NCI-H345 treated with DMSO at 0.1 percent for 48 hours (cell line): ENCODE measurements around the gene HNRNPM.

Experiments used
- DNase-seq: peaks from one replicate; lab custom pipeline; 2025; ENCODE audit not compliant: unreplicated experiment; lab: John Stamatoyannopoulos, UW

HNRNPM gene

DNA sequence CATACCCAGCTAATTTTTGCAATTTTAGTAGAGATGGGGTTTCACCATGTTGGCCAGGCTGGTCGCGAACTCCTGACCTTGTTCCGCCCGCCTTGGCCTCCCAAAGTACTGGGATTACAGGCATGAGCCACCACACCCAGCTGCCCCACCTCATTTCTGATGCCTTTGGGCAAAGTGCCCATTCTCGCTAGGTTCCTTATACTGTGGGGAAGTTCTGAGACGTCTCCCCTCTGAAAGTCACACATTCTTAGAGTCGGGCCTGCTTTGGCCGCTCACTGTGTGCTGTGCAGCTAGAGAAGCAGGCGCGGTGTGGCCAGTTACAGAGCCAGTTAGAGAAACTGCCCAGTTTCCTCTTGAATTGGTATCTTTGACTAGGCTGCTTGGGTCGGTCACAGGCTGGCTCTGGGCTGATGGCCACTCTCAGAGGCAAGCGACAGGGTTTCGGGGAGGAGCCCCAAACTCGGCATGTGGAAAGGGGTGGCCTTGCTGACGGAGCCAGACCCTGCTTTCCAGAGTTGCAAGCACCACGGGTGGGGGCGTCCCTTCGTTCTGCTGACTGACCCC is 39.6 kb downstream of the HNRNPM start:
- DNase-seq, result no peak

DNA sequence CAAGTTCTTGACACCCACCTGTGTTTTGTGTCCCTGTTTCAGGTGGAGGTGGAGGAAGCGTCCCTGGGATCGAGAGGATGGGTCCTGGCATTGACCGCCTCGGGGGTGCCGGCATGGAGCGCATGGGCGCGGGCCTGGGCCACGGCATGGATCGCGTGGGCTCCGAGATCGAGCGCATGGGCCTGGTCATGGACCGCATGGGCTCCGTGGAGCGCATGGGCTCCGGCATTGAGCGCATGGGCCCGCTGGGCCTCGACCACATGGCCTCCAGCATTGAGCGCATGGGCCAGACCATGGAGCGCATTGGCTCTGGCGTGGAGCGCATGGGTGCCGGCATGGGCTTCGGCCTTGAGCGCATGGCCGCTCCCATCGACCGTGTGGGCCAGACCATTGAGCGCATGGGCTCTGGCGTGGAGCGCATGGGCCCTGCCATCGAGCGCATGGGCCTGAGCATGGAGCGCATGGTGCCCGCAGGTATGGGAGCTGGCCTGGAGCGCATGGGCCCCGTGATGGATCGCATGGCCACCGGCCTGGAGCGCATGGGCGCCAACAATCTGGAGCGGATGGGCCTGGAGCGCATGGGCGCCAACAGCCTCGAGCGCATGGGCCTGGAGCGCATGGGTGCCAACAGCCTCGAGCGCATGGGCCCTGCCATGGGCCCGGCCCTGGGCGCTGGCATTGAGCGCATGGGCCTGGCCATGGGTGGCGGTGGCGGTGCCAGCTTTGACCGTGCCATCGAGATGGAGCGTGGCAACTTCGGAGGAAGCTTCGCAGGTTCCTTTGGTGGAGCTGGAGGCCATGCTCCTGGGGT is 41.0 kb downstream of the HNRNPM start:
- no peak for DNase-seq

DNA sequence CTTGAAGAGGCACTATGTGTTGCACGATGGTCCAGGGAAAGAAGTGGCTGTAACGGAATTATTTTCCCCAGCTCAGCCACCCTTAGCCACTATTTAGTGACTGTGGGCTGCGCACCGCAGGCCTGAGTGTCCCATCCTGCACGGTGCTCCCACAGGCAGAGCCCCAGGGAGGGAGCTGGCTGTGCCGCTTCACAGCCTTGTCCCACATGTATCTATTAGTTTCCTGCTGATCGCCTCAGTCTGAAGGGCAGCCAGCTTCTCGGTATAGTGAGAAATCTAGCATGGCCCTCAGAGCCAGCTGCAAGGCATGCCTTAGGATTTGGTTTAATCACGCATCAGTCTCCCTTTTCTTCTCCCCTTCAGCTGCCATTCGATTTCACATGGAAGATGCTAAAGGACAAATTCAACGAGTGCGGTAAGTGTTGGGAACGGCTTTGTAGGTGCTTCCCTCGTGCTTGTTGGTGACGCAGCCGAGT is 41.9 kb downstream of the HNRNPM start:
- DNase-seq, result no peak

DNA sequence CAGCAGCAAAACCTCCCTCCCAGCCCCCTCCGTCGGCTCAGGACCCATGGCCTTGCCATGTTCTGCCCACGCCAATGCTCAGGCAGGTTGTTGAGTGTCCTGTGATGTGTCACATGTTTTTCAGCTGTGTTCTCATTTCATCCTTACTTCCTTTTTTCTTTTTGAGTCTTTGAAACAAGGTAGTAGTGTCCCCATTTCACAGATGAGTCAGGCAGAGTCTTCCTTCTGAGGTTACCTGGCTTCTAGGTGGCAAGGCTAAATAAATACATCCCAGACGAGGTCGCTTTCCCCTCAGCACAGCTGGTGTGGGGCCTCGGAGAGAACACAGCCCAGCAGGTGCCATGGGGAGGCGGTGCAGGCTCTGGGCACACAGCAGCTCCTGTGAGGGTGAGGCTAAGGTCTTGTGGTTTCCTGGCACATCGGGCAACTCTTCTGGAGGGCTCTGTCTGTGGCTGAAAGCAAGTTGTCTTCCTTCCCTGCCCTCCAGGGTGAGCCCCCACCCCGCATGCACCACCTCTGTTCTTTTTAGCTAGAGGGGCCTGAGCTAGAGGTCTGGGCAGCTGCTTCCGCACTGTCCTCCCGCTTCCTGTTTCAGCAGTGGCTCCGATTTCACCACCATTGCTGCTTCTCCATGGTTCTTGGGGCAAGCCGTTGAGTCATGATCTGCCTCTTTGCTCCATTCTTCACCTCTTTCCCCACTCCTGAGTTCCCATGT is 42.5 kb downstream of the HNRNPM start:
- no peak for DNase-seq

DNA sequence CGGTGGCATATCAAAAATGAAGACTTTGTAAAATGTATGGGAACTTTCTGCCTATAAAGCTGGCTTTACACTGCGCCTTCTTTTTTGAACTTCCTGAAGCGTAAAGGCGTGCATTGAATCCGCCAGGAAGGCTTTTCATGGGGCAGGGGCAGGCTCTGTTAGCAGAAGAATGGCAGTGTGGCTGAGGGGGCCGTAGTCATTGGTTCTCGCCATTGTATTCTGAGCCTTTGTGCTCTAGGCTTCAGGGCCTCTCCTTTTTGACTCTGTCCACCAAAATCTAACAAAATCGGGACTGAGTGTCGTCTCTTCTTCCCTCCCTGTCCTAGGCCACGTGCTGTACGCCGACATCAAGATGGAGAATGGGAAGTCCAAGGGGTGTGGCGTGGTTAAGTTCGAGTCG is 43.6 kb downstream of the HNRNPM start:
- DNase-seq, result no peak

DNA sequence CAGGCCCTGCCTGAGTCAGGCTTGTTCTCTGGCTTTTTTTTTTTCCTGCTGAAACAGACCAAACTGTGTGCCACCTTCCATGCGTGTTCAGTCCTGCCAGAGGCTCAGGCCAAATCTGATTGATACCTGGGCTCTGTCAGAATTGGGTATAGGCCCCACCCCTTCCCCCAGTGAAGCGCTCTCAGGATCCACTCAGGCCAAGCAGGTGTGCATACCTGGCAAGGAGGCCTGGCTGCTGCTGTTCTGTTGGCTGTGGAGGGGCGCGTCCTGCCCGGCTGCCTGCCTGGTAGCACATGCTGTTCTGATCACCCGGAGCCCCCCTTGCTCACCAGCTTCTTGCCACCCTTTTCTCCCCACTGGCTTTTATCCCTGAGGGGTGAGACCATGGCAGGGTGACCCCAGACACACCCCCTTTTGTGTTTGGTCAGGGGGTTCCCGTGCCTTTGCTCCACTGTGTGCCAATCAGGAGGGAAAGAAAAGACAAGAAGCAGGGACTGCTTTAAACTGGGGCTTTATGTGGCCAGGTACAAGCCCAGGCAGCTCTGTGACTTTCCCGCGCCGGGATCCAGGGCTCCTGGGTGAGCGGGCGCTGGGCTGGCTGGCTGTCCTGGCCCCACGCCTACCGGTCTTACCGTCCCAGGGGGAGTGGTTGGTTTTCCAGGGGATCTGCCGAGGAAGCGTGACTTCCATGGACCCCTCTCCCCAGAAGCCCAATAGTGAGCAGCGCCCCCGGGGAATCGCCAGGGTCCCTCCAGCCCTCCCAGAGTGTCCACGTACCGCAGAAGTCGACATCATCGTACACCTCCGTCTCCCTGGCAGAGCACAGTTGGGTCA is 45.0 kb downstream of the HNRNPM start:
- DNase-seq, result no peak

DNA sequence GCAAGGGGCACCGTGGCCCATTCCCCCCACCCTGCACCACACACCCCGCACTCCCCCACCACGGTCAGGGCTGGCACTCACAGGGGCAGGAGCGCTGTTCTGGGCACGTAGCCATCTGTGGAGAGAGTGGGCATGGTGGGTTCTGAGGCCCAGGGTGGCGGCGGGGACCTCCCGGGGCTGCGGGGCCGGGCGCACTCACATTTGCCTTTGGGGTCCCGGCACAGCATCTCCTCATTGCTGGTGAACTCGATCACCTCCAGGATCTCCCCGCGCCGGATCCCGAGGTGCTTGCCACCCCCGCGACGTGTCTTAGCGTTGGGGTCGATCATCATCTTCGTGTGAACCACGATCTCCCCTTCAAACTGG is 45.6 kb downstream of the HNRNPM start:
- DNase-seq, result no peak

DNA sequence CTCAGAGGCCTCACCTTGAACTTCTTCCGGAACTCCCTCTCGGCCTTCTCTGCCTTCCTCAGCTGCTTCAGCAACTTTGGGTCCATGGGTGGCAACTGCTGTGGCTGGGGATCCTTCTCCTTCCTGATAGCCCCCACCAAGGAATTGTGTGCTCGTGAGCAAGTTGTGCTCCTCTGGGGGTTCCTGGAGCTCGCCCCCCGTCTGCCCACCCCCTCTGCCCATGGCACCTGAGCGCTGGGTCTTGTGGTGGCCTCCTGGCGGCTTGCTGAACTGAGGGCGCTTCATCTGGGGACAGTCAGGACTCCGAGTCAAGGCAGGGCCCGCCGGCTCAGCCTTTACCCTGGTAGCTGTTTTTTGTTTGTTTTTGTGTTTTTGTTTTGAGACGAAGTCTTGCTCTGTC is 46.1 kb downstream of the HNRNPM start:
- no peak for DNase-seq

DNA sequence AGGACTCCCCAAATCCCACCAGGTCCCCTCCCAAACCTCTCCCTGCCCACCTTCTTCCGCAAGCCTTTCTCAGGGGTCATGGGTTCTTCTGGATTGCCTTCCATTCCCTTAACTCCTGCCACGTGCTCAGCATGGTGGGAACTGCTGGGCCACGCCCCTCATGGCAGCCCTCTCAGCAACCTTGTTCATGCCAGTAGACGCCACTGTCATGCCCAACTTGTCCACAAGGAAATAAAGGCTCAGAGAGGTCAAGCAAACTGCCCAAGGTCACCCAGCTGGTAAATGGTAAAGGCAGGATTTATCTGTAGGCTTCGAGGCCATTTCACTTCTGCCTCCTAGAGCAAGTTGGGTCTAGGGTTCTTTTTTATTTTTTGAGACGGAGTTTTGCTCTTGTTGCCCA is 46.8 kb downstream of the HNRNPM start:
- no peak for DNase-seq

DNA sequence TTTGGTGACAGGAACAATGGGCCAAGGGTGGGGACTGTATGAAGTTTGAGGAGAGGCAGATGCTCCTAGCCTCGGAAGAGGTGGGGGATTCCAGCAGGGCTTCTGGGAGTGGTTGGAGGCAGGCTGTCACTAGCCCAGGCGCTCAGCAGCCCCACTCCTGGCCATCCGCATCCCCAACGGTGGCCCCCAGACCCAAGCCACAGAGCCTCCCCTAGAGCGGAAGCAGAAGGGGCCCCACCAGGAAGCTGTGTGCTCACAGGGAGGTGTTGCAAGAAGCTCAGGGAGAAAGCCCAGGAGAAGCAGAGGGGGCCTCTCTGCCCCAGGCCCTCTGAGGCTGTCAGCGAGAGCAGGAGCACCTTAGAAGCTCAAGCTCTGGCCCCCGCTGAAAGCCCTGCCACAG is 49.4 kb downstream of the HNRNPM start:
- no peak for DNase-seq

DNA sequence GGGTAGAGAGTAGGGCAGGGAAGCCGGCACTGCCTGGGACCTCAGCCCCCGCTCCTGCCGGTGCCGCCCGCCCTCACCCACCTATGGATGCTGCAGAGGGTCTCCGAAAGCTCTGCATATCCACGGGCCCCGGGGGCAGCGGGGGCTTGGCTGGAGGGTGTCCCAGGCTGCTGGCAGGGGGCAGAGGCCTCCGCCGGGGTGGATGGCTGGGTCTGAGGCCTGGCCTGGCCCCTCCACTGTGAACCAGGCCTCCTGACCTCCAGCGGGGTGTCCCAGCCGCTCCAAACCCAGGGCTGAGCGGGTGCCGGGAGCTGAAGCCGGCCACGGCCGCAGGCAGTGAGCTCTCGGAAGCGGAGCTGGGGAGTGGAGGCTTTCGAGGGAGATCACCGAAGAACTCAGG is 53.5 kb downstream of the HNRNPM start:
- no peak for DNase-seq

DNA sequence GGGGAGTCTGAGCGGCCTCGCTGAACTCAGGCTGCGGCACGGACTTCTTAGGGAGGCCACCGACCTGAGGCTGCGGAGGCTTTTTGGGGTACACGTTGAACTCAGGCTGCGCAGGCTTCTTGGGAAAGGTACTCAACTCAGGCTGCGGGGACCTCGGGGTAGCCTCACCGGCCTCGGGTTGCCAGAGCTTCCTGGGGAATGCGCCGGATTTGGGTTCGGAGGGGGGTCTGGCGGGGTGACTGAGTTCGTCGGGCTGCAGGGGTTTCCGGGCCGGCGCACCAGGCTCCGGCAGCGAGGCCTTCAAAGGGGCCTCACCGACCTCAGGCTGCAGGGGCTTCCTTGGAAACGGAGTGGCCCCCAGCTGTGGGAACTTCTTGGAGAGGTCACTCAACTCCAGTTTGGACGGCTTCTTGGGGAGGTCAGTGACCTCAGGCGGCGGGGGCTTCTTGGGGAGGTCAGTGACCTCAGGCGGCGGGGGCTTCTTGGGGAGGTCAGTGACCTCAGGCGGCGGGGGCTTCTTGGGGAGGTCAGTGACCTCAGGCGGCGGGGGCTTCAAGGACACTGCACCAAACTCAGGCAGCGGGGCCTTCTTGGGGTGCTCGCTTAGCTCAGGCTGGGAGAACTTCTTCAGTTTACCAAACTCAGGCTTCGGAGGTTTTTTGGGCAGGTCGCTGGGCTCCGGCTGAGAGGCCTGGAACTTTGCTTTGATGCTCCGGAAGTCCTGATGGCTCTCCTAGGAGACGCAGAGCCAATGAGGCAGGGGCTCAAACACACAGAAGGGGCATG is 54.5 kb downstream of the HNRNPM start:
- DNase-seq, result no peak

DNA sequence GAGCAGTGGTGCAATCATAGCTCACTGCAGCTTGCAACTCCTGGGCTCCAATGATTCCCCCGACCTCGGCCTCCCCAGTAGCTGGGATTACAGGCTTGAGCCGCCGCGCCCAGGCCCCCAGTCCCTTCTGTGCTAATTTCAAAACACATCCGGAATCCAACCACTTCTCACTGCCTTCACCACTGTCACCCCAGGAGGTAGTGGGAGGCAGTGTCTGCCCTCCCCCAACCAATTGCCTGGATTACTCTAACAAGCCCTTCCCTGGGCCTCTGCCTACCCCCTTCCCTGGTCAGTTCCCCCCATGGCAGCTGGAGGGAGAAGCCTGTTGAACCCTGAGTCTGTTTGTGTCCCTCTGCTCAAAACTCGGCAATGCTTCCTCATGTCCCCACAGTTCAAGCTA is 55.4 kb downstream of the HNRNPM start:
- no peak for DNase-seq

DNA sequence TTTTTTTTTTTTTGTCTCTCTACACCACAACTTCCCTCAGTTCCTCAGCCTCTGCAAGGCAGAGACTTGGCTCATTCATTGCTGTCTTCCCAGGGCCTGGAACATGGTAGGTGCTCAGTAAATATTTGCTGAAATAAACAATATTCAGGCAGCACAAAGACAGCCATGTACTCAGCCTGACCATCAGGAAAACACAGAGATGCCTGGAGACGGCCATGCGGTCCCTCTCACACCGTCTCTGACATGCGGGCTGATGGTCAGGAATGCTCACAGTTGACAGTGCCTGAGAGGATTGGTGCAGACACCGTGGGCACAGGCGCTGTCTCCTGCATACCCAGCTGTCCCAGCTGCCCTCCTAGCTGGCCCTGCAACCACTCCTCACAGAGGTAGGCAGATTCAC is 56.7 kb downstream of the HNRNPM start:
- DNase-seq, result no peak

DNA sequence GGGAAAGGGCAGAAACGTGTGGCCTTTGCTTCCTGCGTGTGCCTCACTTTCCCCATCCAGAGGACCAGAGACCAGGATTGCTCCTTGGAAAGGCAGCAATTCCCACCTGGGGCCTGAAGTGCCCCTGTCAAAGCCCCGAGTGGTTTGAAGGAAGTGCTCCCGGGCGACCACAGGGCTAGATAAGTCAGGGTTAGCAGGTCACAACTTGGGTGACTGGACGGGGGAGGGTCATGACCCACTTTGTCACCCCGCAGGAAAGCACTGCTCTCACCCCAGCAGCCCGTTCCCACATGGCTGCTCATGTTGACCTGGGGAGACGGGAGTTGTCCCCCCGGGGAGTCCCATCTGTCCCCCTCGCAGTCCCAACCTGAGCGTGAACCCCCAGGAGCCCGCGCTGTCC is 57.2 kb downstream of the HNRNPM start:
- no peak for DNase-seq

DNA sequence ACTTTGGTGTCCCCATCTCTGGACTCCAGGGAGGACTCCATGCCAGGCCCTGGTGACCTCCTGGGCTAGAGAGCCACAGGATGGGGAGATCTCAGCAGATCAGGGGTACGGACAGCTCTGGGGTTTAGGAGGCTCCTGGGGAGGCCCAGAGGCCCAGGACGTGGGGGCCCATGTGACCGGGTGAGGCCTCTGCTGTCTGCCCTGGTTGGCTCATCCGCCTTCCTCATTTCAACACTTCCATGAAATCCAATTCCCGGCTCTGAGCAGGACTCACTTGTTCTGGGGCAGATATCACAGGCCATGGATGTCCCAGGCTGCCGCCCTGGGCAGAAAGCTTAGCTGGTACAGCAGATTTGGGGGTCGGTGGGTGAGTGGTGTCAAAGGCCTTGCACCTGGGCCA is 58.7 kb downstream of the HNRNPM start:
- DNase-seq, result no peak

DNA sequence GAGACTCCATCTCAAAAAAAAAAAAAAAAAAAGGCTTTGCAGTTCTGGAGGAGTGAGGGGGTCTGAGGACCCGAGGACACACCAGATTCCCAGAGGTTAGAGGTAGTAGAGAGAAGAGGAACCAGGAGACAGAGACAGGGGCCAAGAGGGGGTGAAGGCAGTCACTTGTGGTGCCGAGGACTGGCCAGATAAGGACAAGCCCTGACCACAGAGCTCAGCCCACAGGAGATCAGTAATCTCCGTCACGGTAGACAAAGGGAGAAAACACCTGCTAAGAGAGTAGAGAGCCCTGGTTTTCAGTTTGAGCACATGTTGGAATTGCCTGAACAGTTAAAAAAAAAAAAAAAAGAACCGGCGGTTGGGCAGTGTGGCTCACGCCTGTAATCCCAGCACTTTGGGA is 59.4 kb downstream of the HNRNPM start:
- no peak for DNase-seq

DNA sequence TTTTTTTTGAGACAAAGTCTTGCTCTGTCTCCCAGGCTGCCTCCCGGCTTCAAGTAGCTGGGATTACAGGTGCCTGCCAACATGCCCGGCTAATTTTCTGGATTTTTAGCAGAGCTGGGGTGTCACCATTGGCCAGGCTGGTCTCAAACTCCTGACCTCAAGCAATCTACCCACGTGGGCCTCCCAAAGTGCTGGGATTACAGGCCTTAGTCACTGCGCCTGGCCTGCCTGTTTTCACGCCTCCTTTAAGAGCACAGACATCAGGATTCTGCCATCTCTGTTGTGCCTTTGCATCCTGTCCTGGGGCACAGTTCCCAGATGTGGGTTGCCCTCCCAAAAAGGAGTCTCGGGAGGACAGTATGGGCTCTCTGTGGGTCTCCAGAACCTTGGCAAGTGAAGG is 60.1 kb downstream of the HNRNPM start:
- no peak for DNase-seq

DNA sequence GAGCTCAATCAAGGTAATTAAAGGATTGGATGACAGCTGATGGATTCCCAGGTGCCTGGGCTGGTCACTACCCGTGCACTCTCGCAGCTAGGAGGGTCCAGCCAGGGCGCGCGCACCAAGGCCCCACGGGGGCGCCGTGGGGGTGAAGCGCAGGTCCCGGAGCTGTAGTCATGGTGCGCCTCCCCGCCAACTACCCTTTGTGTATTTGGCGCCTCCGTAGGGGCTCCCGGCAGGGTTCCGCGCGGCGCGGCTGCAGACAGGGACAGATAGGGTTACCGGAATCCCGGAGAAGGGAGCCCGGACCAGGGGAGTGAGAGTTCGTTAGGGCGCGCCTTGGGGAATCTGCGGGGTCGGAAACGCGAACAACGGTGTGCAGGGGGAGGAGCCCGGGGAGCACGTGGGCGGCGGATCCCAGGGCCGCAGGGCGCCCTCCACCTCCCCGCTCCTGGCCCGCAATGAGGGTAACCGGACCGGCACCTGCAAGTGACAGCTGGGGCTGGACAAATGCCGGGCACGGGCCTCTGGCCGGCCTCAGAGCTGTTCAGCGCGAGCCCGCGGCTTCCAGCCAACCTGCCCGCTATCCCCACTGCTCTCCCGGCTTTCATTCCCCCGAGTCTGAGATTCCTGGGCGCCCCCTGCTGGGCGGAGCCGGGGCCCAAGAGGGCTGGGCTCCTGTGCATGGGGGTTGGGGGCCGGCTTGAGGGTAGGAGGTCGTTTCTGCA is 61.1 kb downstream of the HNRNPM start:
- DNase-seq, result peak; percentile 40

DNA sequence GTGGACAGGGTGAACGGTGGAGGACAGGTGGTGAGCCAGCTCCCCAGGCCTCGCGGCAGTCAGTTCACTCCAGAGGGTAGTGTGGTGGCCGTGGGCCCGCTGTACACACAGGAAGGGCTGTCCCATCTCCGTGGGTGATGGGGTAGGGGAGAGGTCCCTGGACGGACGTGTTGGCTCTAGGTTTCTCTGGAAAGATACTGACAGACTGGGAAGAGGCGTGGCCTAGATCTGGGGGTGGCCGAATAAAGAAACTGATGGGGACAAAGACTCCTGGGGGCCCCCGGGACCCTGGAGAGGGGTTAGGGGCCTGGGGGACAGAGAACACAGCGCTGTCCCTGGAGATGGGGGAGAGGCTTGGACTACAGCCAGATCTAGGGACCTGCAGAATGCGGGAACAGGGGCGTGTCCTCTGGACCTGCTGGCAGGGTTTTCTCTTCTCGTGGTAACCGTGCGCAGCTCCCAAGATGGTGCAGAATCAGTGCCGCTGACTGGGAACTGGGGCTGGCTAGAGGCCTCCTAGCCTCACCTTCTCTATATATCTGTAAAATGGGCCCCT is 61.7 kb downstream of the HNRNPM start:
- no peak for DNase-seq
